HG03103 (cell line): ENCODE results near the gene UCP3.
A peak's percentile ranks its signal among the peaks of the same experiment; 100 is the strongest.

Source experiments
- ATAC-seq: cut with Tn5 transposase; IDR thresholded peaks from one replicate; pipeline ENCODE4 v1.9.1; 2021; ENCODE audit warnings: low read depth; ENCODE audit not compliant: unreplicated experiment

The UCP3 gene

GRCh38 chr11:74019104-74019738, 10.3 kb upstream of the UCP3 start:
- ATAC-seq, result no peak

GRCh38 chr11:74018331-74019005, 9.6 kb upstream of the UCP3 start:
- ATAC-seq, result no peak

- no peak for ATAC-seq
Observed at GRCh38 chr11:74017631-74018030, 8.7 kb upstream of the UCP3 start.

- ATAC-seq, result no peak
Observed at GRCh38 chr11:74015919-74016684, 7.2 kb upstream of the UCP3 start.

- no peak for ATAC-seq
Observed at GRCh38 chr11:74014880-74015279, 6.0 kb upstream of the UCP3 start.

- no peak for ATAC-seq
Observed at GRCh38 chr11:74013141-74013540, 4.3 kb upstream of the UCP3 start.

GRCh38 chr11:74012074-74012809, 3.4 kb upstream of the UCP3 start:
- ATAC-seq, result no peak

- ATAC-seq, result peak; percentile 51
Observed at GRCh38 chr11:74011360-74012073, 2.6 kb upstream of the UCP3 start.

- ATAC-seq, result no peak
Observed at GRCh38 chr11:74010306-74011300, 1.7 kb upstream of the UCP3 start.

- no peak for ATAC-seq
Observed at GRCh38 chr11:74009675-74010305, 905 bp upstream of the UCP3 start.

- ATAC-seq, result no peak
Observed at GRCh38 chr11:74009230-74009547, 304 bp upstream of the UCP3 start.

- ATAC-seq, result no peak
Observed at GRCh38 chr11:74007691-74008372, 1.1 kb downstream of the UCP3 start.

GRCh38 chr11:74006743-74007304, 2.1 kb downstream of the UCP3 start:
- no peak for ATAC-seq

GRCh38 chr11:74005721-74006517, 3.0 kb downstream of the UCP3 start:
- ATAC-seq, result no peak

GRCh38 chr11:74004759-74005615, 3.9 kb downstream of the UCP3 start:
- no peak for ATAC-seq

- ATAC-seq, result no peak
Observed at GRCh38 chr11:74004046-74004695, 4.7 kb downstream of the UCP3 start.
